Memory B cell (primary cell): ENCODE results near the gene HOXB4.

ENCODE experiments used
- ATAC-seq: fragments of 150-1000 bp; cut with Tn5 transposase; 2 replicates; pipeline ENCODE4 v1.10.0; 2021; ENCODE audit warnings: low read depth, mild to moderate bottlenecking, moderate library complexity
- DNase-seq, 2 donors: peaks; one replicate each; pipeline ENCODE4 v3.0.0; 2022; ENCODE audit warnings: low spot score in 2 of 2
- H3K27ac Mint-ChIP-seq: one replicate; pipeline ENCODE4 v1.8.0; 2022; ENCODE audit warnings: mild to moderate bottlenecking, moderate library complexity, mixed read lengths
- H3K27me3 Mint-ChIP-seq: one replicate; pipeline ENCODE4 v1.8.0; 2022; ENCODE audit warnings: mixed read lengths
- H3K36me3 Mint-ChIP-seq: one replicate; pipeline ENCODE4 v1.8.0; 2022; ENCODE audit warnings: mild to moderate bottlenecking, mixed read lengths
- H3K4me1 Mint-ChIP-seq: one replicate; pipeline ENCODE4 v1.8.0; 2022; ENCODE audit warnings: mixed read lengths
- H3K4me3 Mint-ChIP-seq: one replicate; pipeline ENCODE4 v1.8.0; 2022; ENCODE audit warnings: mild to moderate bottlenecking, moderate library complexity, mixed read lengths
- H3K9me3 Mint-ChIP-seq: one replicate; pipeline ENCODE4 v1.8.0; 2022; ENCODE audit warnings: mixed read lengths

Gene HOXB4

DNA sequence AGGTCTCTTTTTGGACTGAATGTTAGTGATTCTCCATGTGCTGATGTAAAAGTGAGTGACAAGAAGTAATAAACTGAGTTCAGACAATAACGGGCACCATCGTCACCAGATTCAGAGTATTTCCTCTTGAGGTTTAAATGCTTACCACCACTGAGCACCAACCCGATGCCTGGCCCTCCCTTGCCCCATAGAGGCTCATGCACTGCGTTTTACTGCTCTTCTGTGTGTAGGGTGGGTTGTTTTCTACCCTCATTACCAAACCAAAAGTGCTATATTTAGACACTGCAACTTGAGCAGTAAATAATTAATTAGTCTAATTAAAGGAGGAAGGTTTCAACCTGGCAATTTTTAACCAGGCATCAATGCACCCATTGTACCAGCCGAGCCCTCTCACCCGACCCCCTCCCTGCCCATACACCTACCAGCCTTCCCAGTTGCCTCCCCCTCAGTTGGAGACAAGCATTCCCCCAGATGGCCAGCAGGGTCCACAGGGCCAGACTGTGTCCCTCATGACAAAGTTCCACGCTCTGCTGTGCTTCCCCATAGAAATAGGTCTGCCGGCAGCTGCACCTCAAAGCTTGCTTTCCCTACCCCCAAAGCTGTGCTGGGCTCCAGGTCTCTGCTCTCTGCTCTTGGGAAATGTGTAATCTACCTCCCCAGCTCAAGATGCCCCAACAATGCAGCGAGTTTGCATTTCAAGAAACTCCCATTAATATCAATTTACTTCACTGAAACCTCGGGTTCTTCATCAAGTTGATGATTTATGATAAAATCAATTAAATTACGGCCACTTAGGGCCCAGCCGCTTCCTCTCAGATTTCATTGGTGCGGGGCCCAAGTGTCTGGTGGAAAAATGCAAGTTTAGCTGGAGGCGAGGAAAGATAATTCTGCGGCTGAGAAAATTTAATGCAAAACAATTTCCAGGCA lies 16.0 kb downstream of the HOXB4 start:
- Mint-ChIP-seq H3K36me3 (no peaks in the 10 kb centered on the region), H3K9me3 (no peaks in the 10 kb centered on the region), H3K4me1 (no peaks in the 10 kb centered on the region), H3K27ac (no peak overlapping the region), H3K27me3 (peaks cover 17% of the 10 kb centered on the region), H3K4me3 (no peak overlapping the region)
- ATAC-seq (no peak), DNase-seq (no peak)

DNA sequence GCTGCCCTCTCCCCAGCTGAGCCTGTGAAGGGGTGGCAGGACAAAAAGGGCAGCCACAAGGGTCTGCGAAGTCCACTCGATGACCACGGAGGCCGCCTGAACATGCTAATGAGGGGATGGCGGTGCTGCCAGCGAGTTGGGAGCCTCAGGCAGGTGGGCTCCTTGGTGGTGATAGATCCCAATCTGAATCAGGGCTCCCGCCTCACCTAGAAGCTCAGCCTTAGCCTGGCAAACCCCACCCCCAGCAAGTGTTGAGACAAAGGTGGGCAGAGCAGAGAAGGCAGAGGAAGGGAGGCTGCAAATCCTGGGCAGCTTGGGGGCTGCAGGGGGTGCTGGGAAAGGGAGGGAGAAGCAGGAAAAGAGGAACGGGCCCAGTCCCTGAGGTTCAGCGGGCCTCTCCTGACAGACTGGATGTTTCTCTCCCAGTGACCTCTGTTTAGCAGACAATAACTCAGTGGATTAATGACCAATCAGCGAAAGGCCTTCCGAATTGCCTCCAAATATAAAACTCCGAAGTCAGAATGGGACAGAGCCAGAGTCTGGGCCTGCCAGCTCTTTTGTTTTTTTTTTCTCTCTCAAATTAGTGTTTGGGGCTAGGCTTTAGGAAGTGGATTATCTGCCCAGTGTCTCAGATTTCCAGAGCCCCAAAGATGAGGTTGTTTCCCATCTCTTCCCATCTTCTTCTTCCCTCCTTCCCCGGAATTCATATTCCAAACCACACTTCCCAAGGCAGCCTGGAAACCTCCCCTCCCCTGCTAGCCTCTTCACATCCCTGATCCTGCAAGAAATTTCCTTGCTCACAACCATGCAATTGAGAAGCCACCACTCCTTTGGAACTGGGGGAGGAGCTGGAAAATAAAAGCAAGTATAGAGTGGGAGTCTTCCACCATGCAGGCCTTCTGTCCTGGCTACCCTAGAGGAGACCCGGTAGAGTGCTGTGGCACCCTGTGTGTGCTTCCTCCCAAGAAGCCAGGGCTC lies 18.0 kb downstream of the HOXB4 start:
- no peak for ATAC-seq
- no peak for DNase-seq
- Mint-ChIP-seq H3K4me3 (no peak overlapping the region), H3K27ac (no peak overlapping the region), H3K27me3 (peaks cover 22% of the 10 kb centered on the region), H3K36me3 (peaks cover 2% of the 10 kb centered on the region), H3K4me1 (peaks cover 2% of the 10 kb centered on the region), H3K9me3 (no peaks in the 10 kb centered on the region)

DNA sequence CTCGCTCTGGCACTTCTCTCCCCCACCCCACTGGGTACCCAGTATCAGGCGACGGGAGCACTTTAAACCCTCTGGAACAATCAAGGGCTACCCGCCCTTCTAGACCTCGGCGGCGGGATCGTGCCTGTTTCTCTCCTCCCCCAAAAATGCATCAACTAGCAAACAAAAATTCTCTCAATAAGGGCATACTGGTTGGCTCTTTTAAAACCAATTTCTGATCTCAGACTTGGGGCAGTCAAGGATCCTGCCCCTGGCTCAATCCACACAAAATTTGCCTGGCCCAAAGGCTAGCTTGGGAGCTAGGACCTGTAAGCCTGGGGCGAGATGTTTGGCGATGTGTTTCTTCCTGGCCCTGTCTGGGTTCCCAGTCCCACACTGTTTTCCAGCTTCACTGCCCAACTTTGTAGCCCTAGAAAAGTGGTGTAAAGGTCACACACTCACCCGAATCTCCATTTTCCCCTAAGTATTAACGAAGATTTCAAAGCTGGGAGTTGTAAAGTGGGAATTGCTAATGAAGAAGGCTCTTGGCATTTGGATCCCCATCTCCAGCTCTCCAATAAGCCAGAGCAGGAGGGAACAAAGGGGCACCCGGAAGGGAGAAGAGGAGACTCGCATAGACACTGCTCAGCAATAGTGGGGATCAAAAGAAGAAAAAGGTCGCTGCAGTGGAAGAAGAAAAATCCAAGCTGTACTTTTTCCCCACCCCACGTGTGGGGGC lies 18.9 kb downstream of the HOXB4 start:
- H3K4me3 Mint-ChIP-seq = no peak overlapping the region
- no peak overlapping the region for H3K27ac Mint-ChIP-seq
- H3K27me3 Mint-ChIP-seq = peaks cover 25% of the 10 kb centered on the region
- H3K4me1 Mint-ChIP-seq = peaks cover 2% of the 10 kb centered on the region
- DNase-seq = no peak
- no peaks in the 10 kb centered on the region for H3K9me3 Mint-ChIP-seq
- H3K36me3 Mint-ChIP-seq = peaks cover 2% of the 10 kb centered on the region
- no peak for ATAC-seq

DNA sequence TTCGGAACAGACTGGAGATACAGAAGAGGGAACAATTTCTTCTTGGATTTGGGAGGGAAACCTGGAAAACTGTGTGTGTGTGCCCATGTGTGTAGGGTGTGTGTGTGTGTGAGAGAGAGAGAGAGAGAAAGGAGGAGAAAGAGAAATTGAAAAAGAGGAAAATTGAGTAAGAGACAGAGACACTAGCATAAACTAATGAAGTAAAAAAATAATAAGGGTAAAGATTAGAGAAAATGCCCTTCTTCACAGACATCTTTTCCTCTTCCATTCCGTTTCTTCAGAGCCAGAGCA lies 19.4 kb downstream of the HOXB4 start:
- no peaks in the 10 kb centered on the region for H3K9me3 Mint-ChIP-seq
- ATAC-seq (no peak), DNase-seq (no peak)
- peaks cover 2% of the 10 kb centered on the region for H3K36me3 Mint-ChIP-seq
- no peak overlapping the region for H3K4me3 Mint-ChIP-seq
- no peak overlapping the region for H3K27ac Mint-ChIP-seq
- H3K27me3 Mint-ChIP-seq = peaks cover 24% of the 10 kb centered on the region
- H3K4me1 Mint-ChIP-seq = peaks cover 2% of the 10 kb centered on the region

DNA sequence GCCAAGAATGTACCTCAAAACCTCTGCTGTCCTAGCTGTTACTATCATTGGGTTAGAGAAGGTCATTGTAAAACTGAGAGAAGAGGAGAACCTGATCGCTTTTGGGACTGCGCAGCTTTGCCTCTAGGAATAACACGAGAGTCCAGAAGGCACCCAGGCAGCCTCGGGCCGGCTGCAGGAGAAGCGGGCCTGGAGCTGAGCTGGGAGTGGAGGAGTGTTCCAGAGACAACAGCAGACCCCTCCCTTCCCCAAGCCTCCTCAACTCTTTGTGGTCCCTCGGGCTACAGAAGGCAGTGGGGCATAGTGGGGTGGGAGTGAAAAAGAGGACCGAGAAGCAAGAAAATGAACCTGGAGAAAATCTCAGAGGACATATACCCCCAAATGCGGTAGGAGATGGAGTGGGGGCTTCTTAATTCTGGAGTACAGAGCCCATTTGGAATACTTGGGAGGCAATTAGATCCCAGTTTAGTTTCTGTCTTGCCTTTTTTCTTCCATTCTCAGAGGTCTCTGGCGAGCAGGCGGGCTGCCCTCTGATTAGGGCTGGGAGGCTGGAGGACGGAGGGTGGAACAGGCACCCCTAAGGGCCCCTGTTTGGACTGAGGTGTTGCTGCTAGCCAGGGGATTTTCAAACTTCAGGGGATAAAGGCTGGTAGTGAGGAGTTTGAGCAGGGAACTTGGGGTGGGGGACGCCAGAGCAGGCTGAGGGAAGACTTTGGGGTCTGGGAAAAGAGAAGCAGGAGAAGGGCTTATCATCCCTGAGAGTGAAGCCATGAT lies 19.9 kb downstream of the HOXB4 start:
- ATAC-seq (no peak), DNase-seq (no peak)
- no peak overlapping the region for H3K4me3 Mint-ChIP-seq
- H3K36me3 Mint-ChIP-seq = peaks cover 3% of the 10 kb centered on the region
- peaks cover 23% of the 10 kb centered on the region for H3K27me3 Mint-ChIP-seq
- peaks cover 2% of the 10 kb centered on the region for H3K4me1 Mint-ChIP-seq
- H3K27ac Mint-ChIP-seq = no peak overlapping the region
- H3K9me3 Mint-ChIP-seq = no peaks in the 10 kb centered on the region

DNA sequence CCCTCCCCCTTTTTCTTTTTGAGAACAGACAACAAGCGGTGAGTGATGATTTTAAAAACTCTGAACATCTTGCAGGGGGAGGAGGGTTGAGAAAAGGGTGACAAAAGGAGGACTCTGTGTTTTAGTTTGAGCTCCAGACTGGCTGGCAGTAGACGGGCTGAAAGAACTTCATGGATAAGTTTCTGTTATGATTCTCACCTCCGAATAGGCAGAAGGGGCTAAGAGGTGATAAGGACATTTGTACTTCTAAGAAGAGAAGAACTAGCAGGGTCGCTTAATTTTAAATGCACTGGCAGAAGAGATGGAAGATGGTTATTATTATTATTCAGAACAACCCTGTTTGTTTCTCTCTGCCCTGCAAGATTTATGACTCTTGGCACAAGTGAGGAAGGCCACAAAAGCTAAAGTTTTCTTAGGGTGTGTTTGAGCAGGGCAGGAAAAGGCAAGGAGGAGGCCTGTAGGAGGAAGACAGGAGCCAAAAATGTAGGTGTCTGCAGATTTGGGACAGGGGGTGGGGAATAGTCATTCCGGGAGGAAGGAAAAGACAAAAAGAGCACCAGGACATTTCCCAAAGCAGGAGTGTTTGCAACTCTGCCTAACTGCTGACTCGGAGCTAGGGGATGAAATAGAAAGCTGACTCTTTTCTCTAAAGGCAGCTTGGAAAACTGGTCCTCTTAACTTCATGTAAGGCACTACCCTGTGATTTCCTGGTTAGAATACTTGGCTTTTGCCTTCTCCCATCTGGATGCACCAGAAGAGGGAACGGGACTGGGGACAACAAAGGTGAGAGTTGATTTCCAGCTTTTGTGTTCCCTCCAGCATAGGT lies 21.4 kb downstream of the HOXB4 start:
- no peak for DNase-seq
- H3K4me1 Mint-ChIP-seq = peaks cover 2% of the 10 kb centered on the region
- H3K36me3 Mint-ChIP-seq = peaks cover 3% of the 10 kb centered on the region
- no peak for ATAC-seq
- H3K4me3 Mint-ChIP-seq = no peak overlapping the region
- H3K27ac Mint-ChIP-seq = no peak overlapping the region
- peaks cover 21% of the 10 kb centered on the region for H3K27me3 Mint-ChIP-seq
- no peaks in the 10 kb centered on the region for H3K9me3 Mint-ChIP-seq

DNA sequence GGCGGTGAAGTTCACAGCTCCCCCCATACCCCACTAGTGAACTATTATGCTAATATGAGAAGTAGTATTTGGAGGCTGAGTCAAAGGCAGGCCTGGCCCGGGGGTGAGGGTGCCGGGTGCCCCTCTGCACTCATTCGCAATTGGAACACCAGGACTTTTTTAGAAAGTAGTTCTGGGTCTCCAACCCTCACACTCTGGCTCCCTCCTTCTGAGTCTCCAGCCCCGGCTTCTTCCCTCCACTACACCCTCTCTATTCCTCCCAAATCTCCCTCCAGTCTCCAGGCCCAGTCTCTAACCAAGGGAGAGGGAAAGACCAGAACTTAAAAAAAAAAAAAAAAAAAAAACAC lies 21.9 kb downstream of the HOXB4 start:
- ATAC-seq = no peak
- H3K4me3 Mint-ChIP-seq = no peak overlapping the region
- DNase-seq = no peak
- no peaks in the 10 kb centered on the region for H3K9me3 Mint-ChIP-seq
- peaks cover 18% of the 10 kb centered on the region for H3K27me3 Mint-ChIP-seq
- H3K36me3 Mint-ChIP-seq = peaks cover 3% of the 10 kb centered on the region
- H3K4me1 Mint-ChIP-seq = peaks cover 2% of the 10 kb centered on the region
- no peak overlapping the region for H3K27ac Mint-ChIP-seq

DNA sequence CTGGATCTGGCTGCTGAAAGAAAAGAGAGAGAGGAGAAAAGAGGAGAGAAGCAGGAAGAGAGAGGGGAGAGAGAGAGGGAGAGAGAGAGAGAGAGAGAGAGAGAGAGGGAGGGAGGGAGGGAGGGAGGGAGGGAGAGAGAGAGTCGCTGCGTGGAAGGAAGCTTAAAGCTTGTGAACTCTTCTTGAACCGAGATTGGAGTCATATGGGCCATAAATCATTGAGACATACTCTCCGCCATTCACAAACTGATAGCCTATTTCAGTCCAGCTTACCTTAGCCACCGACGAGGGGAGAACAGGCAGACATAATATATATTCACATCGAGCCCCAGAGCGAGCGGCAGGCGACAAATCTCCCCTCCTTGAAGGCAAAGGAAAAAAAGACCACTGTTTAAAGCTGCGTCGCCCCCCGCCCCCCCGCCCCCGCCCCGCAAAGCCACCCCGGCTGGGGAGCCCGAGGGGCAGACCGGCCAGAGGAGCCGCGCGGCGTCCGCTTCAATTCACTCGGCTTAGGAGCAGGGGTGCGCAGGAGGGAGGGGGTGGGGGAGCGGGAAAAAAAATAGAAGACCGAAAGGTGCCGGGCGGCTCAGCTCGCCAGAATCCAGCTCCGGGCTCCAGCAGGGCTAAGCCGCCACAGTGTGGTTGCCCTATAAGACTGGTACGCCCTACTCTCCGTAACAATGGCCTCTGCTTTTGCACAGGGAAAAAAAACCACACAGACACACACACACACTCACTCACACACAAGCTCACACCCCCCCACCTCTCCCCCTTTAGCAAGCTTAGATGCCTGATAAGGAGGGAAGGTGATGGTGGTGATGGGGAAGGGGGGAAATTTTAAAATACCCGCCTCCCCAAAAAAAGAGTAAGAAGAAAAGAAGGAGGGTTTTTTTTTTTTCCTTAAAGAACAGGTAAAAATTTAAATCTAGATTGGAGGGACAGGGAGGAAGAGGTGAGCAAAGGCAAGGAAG lies 22.6 kb downstream of the HOXB4 start:
- Mint-ChIP-seq H3K4me1 (peaks cover 2% of the 10 kb centered on the region), H3K27me3 (peaks cover 16% of the 10 kb centered on the region), H3K4me3 (no peak overlapping the region), H3K36me3 (peaks cover 3% of the 10 kb centered on the region), H3K27ac (no peak overlapping the region), H3K9me3 (no peaks in the 10 kb centered on the region)
- ATAC-seq (no peak), DNase-seq (no peak)

DNA sequence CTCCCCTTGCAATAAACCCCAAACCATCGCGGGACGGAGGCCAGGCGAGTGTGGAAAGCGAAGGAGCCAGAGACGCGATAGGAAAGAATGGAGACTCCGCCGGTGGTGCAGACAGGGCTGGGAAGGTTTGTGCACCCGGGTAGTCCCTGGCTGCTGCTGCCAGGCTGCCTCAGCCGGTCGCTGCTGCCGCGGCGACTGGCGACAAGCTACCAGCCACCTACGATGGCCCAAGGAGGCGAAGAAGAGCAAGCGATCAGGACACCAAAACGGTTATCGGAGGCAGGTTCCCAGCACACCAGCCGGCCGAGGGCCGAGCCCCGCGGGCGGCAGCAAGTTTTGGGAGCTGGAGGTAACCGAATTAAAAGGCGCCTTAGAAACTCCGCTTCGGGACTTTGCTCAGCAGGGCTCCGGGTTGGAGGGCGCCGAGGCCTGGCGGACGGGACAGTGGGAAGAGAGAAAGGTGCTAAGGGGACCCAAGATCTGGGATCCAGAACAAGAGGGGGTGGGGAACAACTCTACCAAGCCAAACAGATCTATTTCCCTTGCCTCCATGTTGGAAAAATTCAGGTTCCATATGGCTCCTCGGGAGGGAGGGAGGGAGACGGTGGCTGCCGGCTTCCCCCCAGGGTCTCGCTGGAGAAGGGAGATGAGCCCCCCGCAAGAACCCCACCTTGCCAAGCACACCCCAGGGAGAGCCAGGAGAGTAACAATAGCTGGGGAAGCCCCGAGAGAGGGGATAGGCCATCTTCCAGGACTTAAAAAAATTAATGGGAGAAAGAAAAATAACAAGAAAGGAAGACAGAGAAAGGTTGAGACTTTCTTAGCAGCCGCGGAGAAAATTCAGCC lies 23.5 kb downstream of the HOXB4 start:
- no peak for ATAC-seq
- no peak overlapping the region for H3K27ac Mint-ChIP-seq
- H3K9me3 Mint-ChIP-seq = no peaks in the 10 kb centered on the region
- H3K36me3 Mint-ChIP-seq = peaks cover 3% of the 10 kb centered on the region
- DNase-seq = no peak
- peaks cover 2% of the 10 kb centered on the region for H3K4me1 Mint-ChIP-seq
- no peak overlapping the region for H3K4me3 Mint-ChIP-seq
- H3K27me3 Mint-ChIP-seq = peaks cover 17% of the 10 kb centered on the region

DNA sequence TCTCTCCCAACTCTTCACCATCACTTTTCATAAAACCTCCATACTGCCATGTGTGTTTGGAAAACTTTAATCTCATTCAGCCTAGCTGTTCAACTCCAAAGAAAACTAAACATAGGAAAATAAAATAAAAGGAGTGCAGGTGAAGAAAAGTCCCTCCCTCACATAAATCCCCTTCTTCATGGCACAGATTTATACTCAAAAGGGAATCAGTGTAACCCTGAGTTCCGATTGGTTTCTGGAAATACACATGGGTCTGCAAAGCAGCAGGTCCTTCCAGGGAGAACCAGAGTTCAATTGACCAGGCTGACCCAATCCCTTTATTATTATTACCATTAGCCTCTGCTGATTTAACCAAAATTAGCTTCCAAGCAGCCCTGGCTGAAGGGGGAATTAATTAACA lies 24.3 kb downstream of the HOXB4 start:
- peaks cover 15% of the 10 kb centered on the region for H3K27me3 Mint-ChIP-seq
- H3K4me1 Mint-ChIP-seq = peaks cover 2% of the 10 kb centered on the region
- H3K9me3 Mint-ChIP-seq = no peaks in the 10 kb centered on the region
- no peak overlapping the region for H3K27ac Mint-ChIP-seq
- no peak for ATAC-seq
- peaks cover 3% of the 10 kb centered on the region for H3K36me3 Mint-ChIP-seq
- DNase-seq = no peak
- no peak overlapping the region for H3K4me3 Mint-ChIP-seq

DNA sequence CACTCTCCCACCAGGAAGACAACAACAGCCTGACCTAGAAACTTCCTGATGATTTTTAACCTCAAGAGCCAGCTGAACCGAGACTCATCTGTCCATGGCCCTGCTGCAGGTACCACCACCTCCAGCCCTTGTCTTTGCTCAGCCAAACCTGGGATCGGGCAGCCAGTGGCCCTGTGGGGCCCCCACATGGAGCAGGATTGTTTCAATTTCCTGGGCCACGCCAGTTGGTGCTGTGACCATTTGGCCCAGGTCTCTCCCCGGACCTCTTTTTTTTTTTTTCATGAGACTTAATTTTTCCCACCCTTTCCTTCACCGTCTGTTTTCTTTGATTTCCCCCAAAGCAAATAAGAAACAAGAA lies 25.0 kb downstream of the HOXB4 start:
- ATAC-seq = no peak
- Mint-ChIP-seq H3K4me1 (peaks cover 2% of the 10 kb centered on the region), H3K27ac (no peak overlapping the region), H3K27me3 (peaks cover 11% of the 10 kb centered on the region), H3K4me3 (no peak overlapping the region), H3K9me3 (no peaks in the 10 kb centered on the region), H3K36me3 (peaks cover 3% of the 10 kb centered on the region)
- DNase-seq = no peak
